Suprapubic skin (tissue), 4 donors: ENCODE measurements around the gene RPRD2. TPM values are rescaled to one million over a fixed set of nuclear protein-coding genes. Genes with fewer than 3 reads are reported as not detected.

Experiments
- DNase-seq, 2 donors: peaks; one replicate each; pipeline ENCODE4 v3.0.0-alpha.2; 2019; ENCODE audit warnings: low spot score in 2 of 2
- H3K27ac ChIP-seq: fragments of 200-600 bp; sonication (generic); one replicate; pipeline ENCODE4 v1.5.1; 2019
- H3K27me3 ChIP-seq: fragments of 200-600 bp; sonication (generic); one replicate; pipeline ENCODE4 v1.5.1; 2019
- H3K36me3 ChIP-seq: fragments of 200-600 bp; sonication (generic); one replicate; pipeline ENCODE4 v1.5.1; 2019
- H3K4me1 ChIP-seq: fragments of 200-600 bp; sonication (generic); one replicate; pipeline ENCODE4 v1.5.1; 2019
- H3K4me3 ChIP-seq: fragments of 200-600 bp; sonication (generic); one replicate; pipeline ENCODE4 v1.5.1; 2019; ENCODE audit warnings: mild to moderate bottlenecking
- H3K9me3 ChIP-seq: fragments of 200-600 bp; sonication (generic); one replicate; pipeline ENCODE4 v1.5.1; 2019
- EP300 ChIP-seq: sonication (generic); formaldehyde crosslinking; IDR thresholded peaks from one replicate; pipeline ENCODE4 v1.6.1; 2017; ENCODE audit warnings: antibody characterized with exemption
- POLR2A ChIP-seq, 2 donors: fragments of 450-650 bp; IDR thresholded peaks; one replicate each; pipeline ENCODE4 v1.6.1; 2017; ENCODE audit warnings: antibody characterized with exemption in 2 of 2, mild to moderate bottlenecking in 2 of 2, moderate library complexity in 2 of 2
- POLR2AphosphoS5 ChIP-seq, 3 donors: sonication (generic); formaldehyde crosslinking; IDR thresholded peaks; one replicate each; pipeline ENCODE4 v1.6.1; 2017; ENCODE audit warnings: antibody characterized with exemption in 3 of 3
- WGBS: methylation state at CpG from one replicate; pipeline ENCODE4 v1.1.5; 2018; 5-methylcytosine and 5-hydroxymethylcytosine counted together
- total RNA-seq, 4 donors: library from RNA; depleted of rRNA; stranded (reverse); fragments of >200 nt; gene quantifications; one replicate each; pipeline ENCODE4 v1.1.0, GENCODE V29; 2016
- TF ChIP-seq, protein P1 (sequence below), 2 donors: fragments of 200-600 bp in 1 of 2; fragments of 450-650 bp in 1 of 2; sonication (generic) in 1 of 2; IDR thresholded peaks; one replicate each; pipeline ENCODE4 v1.5.1; 2016 to 2019; ENCODE audit warnings: antibody characterized with exemption in 2 of 2, mild to moderate bottlenecking in 1 of 2, moderate library complexity in 1 of 2

The RPRD2 gene
- total RNA-seq, 4 donors from 2014 or later: 22.2 to 39.0 (median 28.8) TPM

DNA sequence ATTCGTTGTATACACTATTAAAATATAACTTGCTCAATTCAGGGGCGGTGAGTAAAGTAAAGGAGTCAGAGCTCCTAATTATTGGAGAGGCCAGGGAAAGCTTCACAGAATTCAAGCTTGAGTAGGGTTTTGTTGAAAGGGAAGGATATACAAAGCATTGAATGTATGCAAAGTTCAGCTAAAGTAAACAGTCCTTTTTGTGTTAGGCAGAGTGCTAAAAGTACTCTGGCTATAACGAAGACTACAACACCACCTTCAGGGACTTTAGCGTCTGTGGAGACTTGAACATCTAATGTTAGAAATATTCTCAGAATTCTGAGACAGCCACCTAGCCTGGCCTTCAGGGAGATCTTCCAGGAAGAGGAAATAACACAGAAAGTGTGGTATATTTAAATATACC, 152.7 kb downstream of the RPRD2 start:
- peaks cover 7% of the 10 kb centered on the region for H3K36me3 ChIP-seq
- no peak overlapping the region for H3K4me3 ChIP-seq
- peaks cover 35% of the 10 kb centered on the region for H3K4me1 ChIP-seq
- H3K27me3 ChIP-seq: no peaks in the 10 kb centered on the region
- 45% methylated on average over 4 of the region's 4 CpGs for WGBS
- no peak for DNase-seq
- H3K9me3 ChIP-seq: no peaks in the 10 kb centered on the region
- TF ChIP-seq, protein P1, sequence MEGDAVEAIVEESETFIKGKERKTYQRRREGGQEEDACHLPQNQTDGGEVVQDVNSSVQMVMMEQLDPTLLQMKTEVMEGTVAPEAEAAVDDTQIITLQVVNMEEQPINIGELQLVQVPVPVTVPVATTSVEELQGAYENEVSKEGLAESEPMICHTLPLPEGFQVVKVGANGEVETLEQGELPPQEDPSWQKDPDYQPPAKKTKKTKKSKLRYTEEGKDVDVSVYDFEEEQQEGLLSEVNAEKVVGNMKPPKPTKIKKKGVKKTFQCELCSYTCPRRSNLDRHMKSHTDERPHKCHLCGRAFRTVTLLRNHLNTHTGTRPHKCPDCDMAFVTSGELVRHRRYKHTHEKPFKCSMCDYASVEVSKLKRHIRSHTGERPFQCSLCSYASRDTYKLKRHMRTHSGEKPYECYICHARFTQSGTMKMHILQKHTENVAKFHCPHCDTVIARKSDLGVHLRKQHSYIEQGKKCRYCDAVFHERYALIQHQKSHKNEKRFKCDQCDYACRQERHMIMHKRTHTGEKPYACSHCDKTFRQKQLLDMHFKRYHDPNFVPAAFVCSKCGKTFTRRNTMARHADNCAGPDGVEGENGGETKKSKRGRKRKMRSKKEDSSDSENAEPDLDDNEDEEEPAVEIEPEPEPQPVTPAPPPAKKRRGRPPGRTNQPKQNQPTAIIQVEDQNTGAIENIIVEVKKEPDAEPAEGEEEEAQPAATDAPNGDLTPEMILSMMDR (IDR thresholded peaks at IDR 0.05): no peak
- no peak for TF ChIP-seq POLR2A (IDR thresholded peaks at IDR 0.05)
- TF ChIP-seq EP300: no peak
- TF ChIP-seq POLR2AphosphoS5 (IDR thresholded peaks at IDR 0.05): no peak
- no peak overlapping the region for H3K27ac ChIP-seq

DNA sequence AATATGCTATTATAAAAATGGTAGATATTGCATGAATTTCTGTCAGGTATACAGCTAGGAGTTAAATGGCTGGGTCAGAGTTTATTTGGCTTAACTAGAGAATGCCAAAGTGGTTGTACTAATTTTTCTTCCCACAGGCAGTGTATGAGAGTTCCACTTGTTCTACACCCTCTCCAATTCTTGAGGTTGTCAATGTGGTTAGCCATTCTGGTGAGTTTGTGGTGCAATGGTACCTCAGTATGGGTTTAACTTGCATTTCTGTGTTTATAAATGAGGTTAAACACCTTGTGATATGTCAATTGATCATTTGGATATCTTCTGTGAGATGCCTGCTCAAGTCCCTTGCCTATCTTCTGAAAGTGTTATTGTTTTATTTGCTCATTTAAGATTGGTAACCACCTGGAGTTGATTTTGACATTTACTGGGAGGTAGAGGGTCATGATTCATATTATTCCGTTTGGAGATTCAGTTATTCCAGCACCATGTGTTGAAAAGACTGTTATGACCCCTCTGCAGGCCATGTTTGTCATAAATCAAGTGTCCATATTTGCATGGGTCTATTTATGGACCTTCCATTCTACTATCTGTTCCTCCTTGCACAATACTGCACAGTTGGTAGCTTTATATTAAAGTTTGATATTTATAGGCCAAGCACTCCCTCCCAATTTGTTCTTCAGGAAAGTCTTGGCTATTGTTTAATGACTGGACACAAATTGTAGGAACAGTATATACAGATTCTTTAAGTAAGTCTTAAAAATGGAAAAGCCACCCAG, 157.4 kb downstream of the RPRD2 start:
- Histone ChIP-seq H3K36me3 (no peaks in the 10 kb centered on the region), H3K9me3 (no peaks in the 10 kb centered on the region), H3K27ac (no peak overlapping the region), H3K4me1 (peaks cover 3% of the 10 kb centered on the region), H3K27me3 (no peaks in the 10 kb centered on the region), H3K4me3 (no peak overlapping the region)
- DNase-seq: no peak
- TF ChIP-seq, protein P1 (IDR thresholded peaks at IDR 0.05): no peak
- no peak for TF ChIP-seq POLR2AphosphoS5 (IDR thresholded peaks at IDR 0.05)
- no peak for TF ChIP-seq POLR2A (IDR thresholded peaks at IDR 0.05)
- TF ChIP-seq EP300: no peak
- WGBS: 74% methylated on average over 1 of the region's 1 CpG

DNA sequence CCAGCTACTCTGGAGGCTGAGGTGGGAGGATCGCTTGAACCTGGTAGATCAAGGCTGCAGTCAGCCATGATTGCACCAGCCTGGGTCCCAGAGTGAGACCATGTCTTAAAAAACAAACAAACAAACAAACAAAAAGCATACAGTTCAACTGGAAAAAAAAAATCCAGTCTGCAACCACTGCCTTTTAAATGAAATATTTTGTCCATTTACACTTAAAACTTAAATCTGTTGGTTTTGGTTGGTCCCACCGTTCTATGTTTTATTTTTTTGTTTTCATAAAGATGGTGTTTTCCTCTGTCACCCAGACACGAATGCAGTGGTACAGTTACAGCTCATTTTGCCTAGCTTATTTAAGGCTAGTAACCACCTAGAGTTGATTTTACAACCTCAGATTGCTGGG, 161.4 kb downstream of the RPRD2 start:
- no peaks in the 10 kb centered on the region for H3K9me3 ChIP-seq
- H3K4me1 ChIP-seq: no peaks in the 10 kb centered on the region
- 88% methylated on average over 3 of the region's 3 CpGs for WGBS
- TF ChIP-seq EP300 (no peak), POLR2AphosphoS5 (IDR thresholded peaks at IDR 0.05) (no peak), POLR2A (IDR thresholded peaks at IDR 0.05) (no peak)
- TF ChIP-seq, protein P1 (IDR thresholded peaks at IDR 0.05): no peak
- no peaks in the 10 kb centered on the region for H3K27me3 ChIP-seq
- H3K4me3 ChIP-seq: no peak overlapping the region
- H3K27ac ChIP-seq: no peak overlapping the region
- no peak for DNase-seq
- H3K36me3 ChIP-seq: no peaks in the 10 kb centered on the region

Other genes with a start within 250 kb of the RPRD2 start
- 10 to 100 TPM in 3 of 4 donors, 1 to 10 TPM in 1; 4.8 to 19.2 (median 10.7) TPM for gene PLEKHO1, start 214.2 kb upstream of the RPRD2 start, total RNA-seq
- gene ANP32E, start 128.0 kb upstream of the RPRD2 start, total RNA-seq: 10 to 100 TPM in 3 of 4 donors, 1 to 10 TPM in 1; 7.5 to 17.6 (median 13.7) TPM
- 1 to 10 TPM in 2 of 4 donors, under 1 TPM in 2; 0.64 to 2.8 (median 1.1) TPM for gene CA14, start 106.4 kb upstream of the RPRD2 start, total RNA-seq
- 100 to 1,000 TPM in 3 of 4 donors, 10 to 100 TPM in 1; 92.5 to 141 (median 125) TPM for gene APH1A, start 95.1 kb upstream of the RPRD2 start, total RNA-seq
- gene C1orf54, start 91.4 kb upstream of the RPRD2 start, total RNA-seq: 10 to 100 TPM in 1 of 4 donors, 1 to 10 TPM in 2, under 1 TPM in 1; 0.96 to 16.0 (median 1.5) TPM
- 10 to 100 TPM; 15.8 to 37.4 (median 28.1) TPM for gene CIART, start 81.6 kb upstream of the RPRD2 start, total RNA-seq
- 10 to 100 TPM; 30.6 to 44.1 (median 38.2) TPM for gene MRPS21, start 70.3 kb upstream of the RPRD2 start, total RNA-seq
- gene PRPF3, start 42.6 kb upstream of the RPRD2 start, total RNA-seq: 100 to 1,000 TPM in 1 of 4 donors, 10 to 100 TPM in 3; 28.2 to 104 (median 50.5) TPM
- gene TARS2, start 123.3 kb downstream of the RPRD2 start, total RNA-seq: 10 to 100 TPM; 13.7 to 29.1 (median 20.9) TPM
- 10 to 100 TPM; 20.8 to 60.7 (median 44.1) TPM for gene ECM1, start 144.0 kb downstream of the RPRD2 start, total RNA-seq
- not detected for gene FALEC, start 151.6 kb downstream of the RPRD2 start, total RNA-seq
- gene ADAMTSL4, start 185.3 kb downstream of the RPRD2 start, total RNA-seq: 10 to 100 TPM in 3 of 4 donors, 1 to 10 TPM in 1; 7.2 to 22.7 (median 18.0) TPM
- 100 to 1,000 TPM; 211 to 307 (median 270) TPM for gene MCL1, start 215.5 kb downstream of the RPRD2 start, total RNA-seq